ENCODE measurements around the gene TMEM45B. TPM values are rescaled to one million over a fixed set of nuclear protein-coding genes. Genes with fewer than 3 reads are reported as not detected.
A peak's percentile ranks its signal among the peaks of the same experiment; 100 is the strongest.

TMEM45B gene
- total and polyA plus RNA-seq, 2 of the 13 experiments (the other 11 are each of a cell fraction or from before 2014, with no cell fraction given) = 29.1 to 181 TPM

GRCh38 chr11:129803533-129803932, 12.1 kb upstream of the TMEM45B start (continued):
- TF ChIP-seq ZNF574 (CRISPR knock-in tag; IDR thresholded peaks at IDR 0.05) (0 out of 2 replicates have a peak, but pooled peaks have one; percentile 15), ZNF891 (CRISPR knock-in tag; IDR thresholded peaks at IDR 0.05) (no peak), SRY (CRISPR knock-in tag; IDR thresholded peaks at IDR 0.05) (no peak), MBNL3 (CRISPR knock-in tag; conservative IDR thresholded peaks at IDR 0.05) (no peak), HIC2 (CRISPR knock-in tag; IDR thresholded peaks at IDR 0.05; ENCODE audit: low read depth) (no peak), RELA (CRISPR knock-in tag; IDR thresholded peaks at IDR 0.05) (no peak), SNRNP70 (IDR thresholded peaks at IDR 0.05; ENCODE audit: low read depth, low read length) (no peak), JDP2 (CRISPR knock-in tag; IDR thresholded peaks at IDR 0.05; ENCODE audit: borderline replicate concordance) (no peak), JARID2 (CRISPR knock-in tag; IDR thresholded peaks at IDR 0.05; ENCODE audit: insufficient replicate concordance) (no peak), NFE2 (CRISPR knock-in tag; IDR thresholded peaks at IDR 0.05) (peak; percentile 49; the same call in 1 of the 2 replicates), FOXP1 (IDR thresholded peaks at IDR 0.05) (no peak), FOXP1 (CRISPR knock-in tag; IDR thresholded peaks at IDR 0.05) (no peak), FIP1L1 (IDR thresholded peaks at IDR 0.05; ENCODE audit: borderline replicate concordance, insufficient read depth, low read depth, low read length) (no peak), MTF2 (CRISPR knock-in tag; IDR thresholded peaks at IDR 0.05; ENCODE audit: borderline replicate concordance) (no peak), PAXIP1 (CRISPR knock-in tag; conservative IDR thresholded peaks at IDR 0.05) (no peak)
